ENCODE results near the gene KIAA1217. TPM values are rescaled to one million over a fixed set of nuclear protein-coding genes. Genes with fewer than 3 reads are reported as not detected.
A peak's percentile ranks its signal among the peaks of the same experiment; 100 is the strongest.

Gene KIAA1217
- total RNA-seq, 1 experiment from 2014 or later: 18.6 TPM

DNA sequence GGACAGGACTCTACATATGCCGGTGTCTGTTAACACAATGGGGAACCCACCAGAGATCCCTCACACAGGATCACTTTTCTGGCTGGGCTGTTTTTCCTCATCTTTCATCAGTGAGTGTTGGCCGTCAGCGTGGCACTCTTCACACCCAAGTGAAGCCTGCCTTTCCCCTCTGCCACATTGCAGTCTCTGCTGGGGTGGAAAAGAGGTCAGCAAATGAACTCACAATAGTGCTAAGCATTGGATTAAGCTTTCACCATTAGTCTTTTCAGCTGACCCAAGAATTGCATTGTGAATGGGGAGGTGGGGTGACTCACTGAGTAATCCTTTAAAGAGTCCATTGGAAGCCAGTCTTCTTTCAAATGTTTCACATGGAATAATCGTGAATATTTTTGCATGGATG, 143.0 kb downstream of the KIAA1217 start:
- no peaks in the 10 kb centered on the region for H3K27me3 ChIP-seq (ENCODE audit: insufficient read depth, low read length)
- no peaks in the 10 kb centered on the region for H4K20me1 ChIP-seq (ENCODE audit: control insufficient read depth, insufficient read depth, insufficient read length)
- no peak overlapping the region for H2BK5ac ChIP-seq (ENCODE audit: insufficient read length, low read length)
- no peak overlapping the region for H4K91ac ChIP-seq (ENCODE audit: insufficient read length, low read depth, low read length)
- WGBS (ENCODE audit: extremely low coverage, insufficient read length, low lambda C conversion rate): no CpG with 5 or more reads among the region's 4 CpGs
- Mint-ChIP-seq H3K4me1 (peaks cover 49 to 71% of the 10 kb centered on the region in 2 experiments), H3K9me3 (no peaks in the 10 kb centered on the region), H3K27ac (peak overlapping the region in 2 of 3 experiments; percentile 41 to 56; a peak in 4 of 7 replicates), H3K4me3 (no peak overlapping the region), H3K27me3 (ENCODE audit: low read depth) (no peaks in the 10 kb centered on the region), H3K36me3 (ENCODE audit: insufficient read depth in 1 of 3, low read depth in 3 of 3) (no peaks in the 10 kb centered on the region; a peak in 1 of 7 replicates)
- no peak overlapping the region for H3K56ac ChIP-seq (ENCODE audit: insufficient read length, low read depth, low read length)
- no peak overlapping the region for H2BK15ac ChIP-seq (ENCODE audit: low read depth, low read length)
- no peak overlapping the region for H3T11ph ChIP-seq (ENCODE audit: low read length)
- no peak overlapping the region for H3K4ac ChIP-seq (ENCODE audit: low read depth, low read length)
- H4K8ac ChIP-seq (replicated peaks; ENCODE audit: insufficient read length, low read depth, low read length): no peak overlapping the region
- H3K79me1 ChIP-seq (ENCODE audit: insufficient read depth, low read depth, low read length, poor library complexity, severe bottlenecking): no peaks in the 10 kb centered on the region
- no peak overlapping the region for H3K23ac ChIP-seq (ENCODE audit: insufficient read length, low read depth, low read length)
- H3K23me2 ChIP-seq (ENCODE audit: insufficient read length, low read depth, low read length, poor library complexity, severe bottlenecking): no peaks in the 10 kb centered on the region
- H3K79me2 ChIP-seq (ENCODE audit: insufficient read depth, low read length): no peaks in the 10 kb centered on the region
- no peak overlapping the region for H2BK20ac ChIP-seq (ENCODE audit: low read depth, low read length, poor library complexity, severe bottlenecking)
- H2AFZ ChIP-seq (ENCODE audit: low read length): no peak overlapping the region
- no peak overlapping the region for H3K14ac ChIP-seq (ENCODE audit: insufficient read depth, low read length)
- H2BK12ac ChIP-seq (ENCODE audit: insufficient read length, low read depth, low read length): no peak overlapping the region
- no peak overlapping the region for H3K18ac ChIP-seq (ENCODE audit: insufficient read length, low read depth, low read length)
- H3K27ac ChIP-seq (ENCODE audit: insufficient read length, low read depth, low read length): no peak overlapping the region
- TF ChIP-seq, protein P1, sequence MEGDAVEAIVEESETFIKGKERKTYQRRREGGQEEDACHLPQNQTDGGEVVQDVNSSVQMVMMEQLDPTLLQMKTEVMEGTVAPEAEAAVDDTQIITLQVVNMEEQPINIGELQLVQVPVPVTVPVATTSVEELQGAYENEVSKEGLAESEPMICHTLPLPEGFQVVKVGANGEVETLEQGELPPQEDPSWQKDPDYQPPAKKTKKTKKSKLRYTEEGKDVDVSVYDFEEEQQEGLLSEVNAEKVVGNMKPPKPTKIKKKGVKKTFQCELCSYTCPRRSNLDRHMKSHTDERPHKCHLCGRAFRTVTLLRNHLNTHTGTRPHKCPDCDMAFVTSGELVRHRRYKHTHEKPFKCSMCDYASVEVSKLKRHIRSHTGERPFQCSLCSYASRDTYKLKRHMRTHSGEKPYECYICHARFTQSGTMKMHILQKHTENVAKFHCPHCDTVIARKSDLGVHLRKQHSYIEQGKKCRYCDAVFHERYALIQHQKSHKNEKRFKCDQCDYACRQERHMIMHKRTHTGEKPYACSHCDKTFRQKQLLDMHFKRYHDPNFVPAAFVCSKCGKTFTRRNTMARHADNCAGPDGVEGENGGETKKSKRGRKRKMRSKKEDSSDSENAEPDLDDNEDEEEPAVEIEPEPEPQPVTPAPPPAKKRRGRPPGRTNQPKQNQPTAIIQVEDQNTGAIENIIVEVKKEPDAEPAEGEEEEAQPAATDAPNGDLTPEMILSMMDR (conservative IDR thresholded peaks at IDR 0.05): no peak
- H2AK5ac ChIP-seq (ENCODE audit: insufficient read length, low read length): no peak overlapping the region
- H3K4me2 ChIP-seq (ENCODE audit: insufficient read depth, insufficient read length, low read length): no peak overlapping the region
- no peak for DNase-seq
- peaks cover 2% of the 10 kb centered on the region; the same call in 1 of the 2 replicates for H3K4me1 ChIP-seq (ENCODE audit: insufficient read depth, low read length)
- no peak overlapping the region for H3K9ac ChIP-seq (ENCODE audit: extremely low read depth, insufficient read length, low read length)
- no peak overlapping the region for H2BK120ac ChIP-seq (ENCODE audit: low read depth, low read length, poor library complexity, severe bottlenecking)
- no peak overlapping the region for H4K5ac ChIP-seq (ENCODE audit: insufficient read length, low read depth, low read length)
- no peaks in the 10 kb centered on the region for H3K9me3 ChIP-seq (ENCODE audit: control insufficient read depth, low read depth, low read length)

Data from H9 (cell line).